ENCODE data around the gene MS4A10.
"Not testable (repeated sequence)": the region's sequence is repeated elsewhere in the genome, so short reads cannot be mapped to it uniquely, and the experiment has no call there.

MS4A10 gene

DNA sequence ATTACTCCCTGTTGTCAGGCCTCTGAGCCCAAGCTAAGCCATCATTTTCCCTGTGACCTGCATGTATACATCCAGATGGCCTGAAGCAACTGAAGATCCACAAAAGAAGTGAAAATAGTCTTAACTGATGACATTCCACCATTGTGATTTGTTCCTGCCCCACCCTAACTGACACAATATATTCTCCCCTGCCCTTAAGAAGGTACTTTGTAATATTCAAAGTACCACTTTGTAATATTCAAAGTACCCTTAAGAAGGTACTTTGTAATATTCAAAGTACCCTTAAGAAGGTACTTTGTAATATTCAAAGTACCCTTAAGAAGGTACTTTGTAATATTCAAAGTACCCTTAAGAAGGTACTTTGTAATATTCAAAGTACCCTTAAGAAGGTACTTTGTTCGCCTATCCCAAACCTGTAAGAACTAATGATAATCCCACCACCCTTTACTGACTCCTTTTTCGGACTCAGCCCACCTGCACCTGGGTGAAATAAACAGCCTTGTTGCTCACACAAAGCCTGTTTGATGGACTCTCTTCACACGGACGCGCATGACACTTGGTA, 38.7 kb downstream of the MS4A10 start:
- not testable (repeated sequence) for H4K5ac ChIP-seq (ENCODE audit: low read length); H2BK120ac ChIP-seq (ENCODE audit: low read depth, low read length); H3K4me3 ChIP-seq (ENCODE audit: low read length); H3K4me1 ChIP-seq (ENCODE audit: control insufficient read depth, low read depth, low read length); H3K18ac ChIP-seq (ENCODE audit: low read length); H3K4me2 ChIP-seq (ENCODE audit: low read length); DNase-seq; H2BK15ac ChIP-seq (replicated peaks; ENCODE audit: low read depth); H3K79me1 ChIP-seq (ENCODE audit: low read length); H3K23ac ChIP-seq (ENCODE audit: low read length); H4K8ac ChIP-seq (ENCODE audit: low read depth, low read length); H3K79me2 ChIP-seq (ENCODE audit: control insufficient read depth, insufficient read depth, low read length); H3K27ac ChIP-seq (ENCODE audit: low read depth, low read length); H2AK5ac ChIP-seq (ENCODE audit: low read length); H3K9ac ChIP-seq (ENCODE audit: low read length); H3K36me3 ChIP-seq (ENCODE audit: control insufficient read depth, insufficient read depth, low read length); H3K56ac ChIP-seq (ENCODE audit: low read length); H2BK5ac ChIP-seq (ENCODE audit: low read length); H3K4ac ChIP-seq (ENCODE audit: low read depth, low read length); H3K27me3 ChIP-seq (ENCODE audit: insufficient read depth, low read length, poor library complexity)
- WGBS (ENCODE audit: extremely low coverage, insufficient coverage, low lambda C conversion rate) = no CpG with 5 or more reads among the region's 5 CpGs

DNA sequence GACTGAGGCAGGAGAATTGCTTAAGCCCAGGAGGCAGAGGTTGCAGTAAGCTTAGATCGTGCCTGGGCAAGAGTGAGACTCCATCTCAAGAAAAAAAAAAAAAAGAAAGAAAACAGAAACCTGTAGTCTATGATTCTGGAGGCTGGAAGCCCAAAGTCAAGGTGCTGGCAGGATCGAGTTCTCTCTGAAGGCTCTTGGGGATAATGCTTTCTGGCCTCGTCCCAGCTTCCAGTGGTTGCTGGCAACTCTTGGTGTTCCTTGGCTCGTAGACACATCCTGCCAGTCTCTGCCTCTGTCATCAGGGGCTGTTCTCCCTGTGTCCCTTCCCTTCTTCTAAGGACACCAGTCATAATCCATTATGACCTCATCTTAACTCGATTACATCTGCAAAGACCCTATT, 40.0 kb downstream of the MS4A10 start:
- DNase-seq = no peak
- no peak overlapping the region for H4K8ac ChIP-seq (ENCODE audit: low read depth, low read length)
- no peaks in the 10 kb centered on the region for H3K27me3 ChIP-seq (ENCODE audit: insufficient read depth, low read length, poor library complexity)

DNA sequence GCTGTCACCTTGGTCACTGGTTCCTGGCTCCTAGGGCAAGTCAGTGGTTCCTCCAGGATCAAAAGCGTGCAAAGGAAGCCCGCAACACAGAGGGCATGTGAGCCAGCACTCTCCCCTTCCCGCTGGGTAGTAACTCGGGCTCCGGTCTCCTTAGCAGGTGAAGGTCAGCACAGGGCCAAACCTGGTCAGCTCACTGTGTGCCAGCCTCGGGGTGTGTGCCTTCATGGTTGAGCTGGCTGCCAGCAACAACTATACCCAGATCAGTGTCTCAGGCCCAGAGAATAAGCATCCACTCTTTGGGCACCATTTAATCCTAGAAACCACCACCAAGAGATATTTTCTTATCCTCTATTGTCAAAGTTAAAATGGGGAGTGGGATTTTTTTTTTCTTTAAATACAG, 40.7 kb downstream of the MS4A10 start:
- H3K4me3 ChIP-seq (ENCODE audit: low read length) = no peak overlapping the region
- no peak for DNase-seq
- no peaks in the 10 kb centered on the region for H3K36me3 ChIP-seq (ENCODE audit: control insufficient read depth, insufficient read depth, low read length)
- H4K8ac ChIP-seq (ENCODE audit: low read depth, low read length) = no peak overlapping the region
- no peak overlapping the region for H3K18ac ChIP-seq (ENCODE audit: low read length)
- H3K27ac ChIP-seq (ENCODE audit: low read depth, low read length) = no peak overlapping the region
- H2AK5ac ChIP-seq (ENCODE audit: low read length) = no peak overlapping the region
- no peak overlapping the region for H3K9ac ChIP-seq (ENCODE audit: low read length)
- H2BK120ac ChIP-seq (ENCODE audit: low read depth, low read length) = no peak overlapping the region
- H3K27me3 ChIP-seq (ENCODE audit: insufficient read depth, low read length, poor library complexity) = no peaks in the 10 kb centered on the region
- H2BK15ac ChIP-seq (replicated peaks; ENCODE audit: low read depth) = no peak overlapping the region
- no peak overlapping the region for H3K4ac ChIP-seq (ENCODE audit: low read depth, low read length)
- no peak overlapping the region for H2BK5ac ChIP-seq (ENCODE audit: low read length)
- H3K79me2 ChIP-seq (ENCODE audit: control insufficient read depth, insufficient read depth, low read length) = no peaks in the 10 kb centered on the region
- H3K56ac ChIP-seq (ENCODE audit: low read length) = no peak overlapping the region
- no peak overlapping the region for H3K23ac ChIP-seq (ENCODE audit: low read length)
- H4K5ac ChIP-seq (ENCODE audit: low read length) = no peak overlapping the region
- H3K79me1 ChIP-seq (ENCODE audit: low read length) = no peaks in the 10 kb centered on the region
- no CpG with 5 or more reads among the region's 6 CpGs for WGBS (ENCODE audit: extremely low coverage, insufficient coverage, low lambda C conversion rate)
- H3K4me1 ChIP-seq (ENCODE audit: control insufficient read depth, low read depth, low read length) = no peaks in the 10 kb centered on the region
- no peak overlapping the region for H3K4me2 ChIP-seq (ENCODE audit: low read length)

More for the DNA sequence above, 40.0 kb downstream of the MS4A10 start:
- no peak overlapping the region for H2AK5ac ChIP-seq (ENCODE audit: low read length)
- H3K27ac ChIP-seq (ENCODE audit: low read depth, low read length) = no peak overlapping the region
- no peaks in the 10 kb centered on the region for H3K79me2 ChIP-seq (ENCODE audit: control insufficient read depth, insufficient read depth, low read length)
- no peak overlapping the region for H2BK5ac ChIP-seq (ENCODE audit: low read length)
- H3K4me1 ChIP-seq (ENCODE audit: control insufficient read depth, low read depth, low read length) = no peaks in the 10 kb centered on the region
- no peak overlapping the region for H3K9ac ChIP-seq (ENCODE audit: low read length)
- H4K5ac ChIP-seq (ENCODE audit: low read length) = no peak overlapping the region
- H3K4me2 ChIP-seq (ENCODE audit: low read length) = no peak overlapping the region
- no peak overlapping the region for H3K18ac ChIP-seq (ENCODE audit: low read length)
- no peaks in the 10 kb centered on the region for H3K79me1 ChIP-seq (ENCODE audit: low read length)
- WGBS (ENCODE audit: extremely low coverage, insufficient coverage, low lambda C conversion rate) = no CpG with 5 or more reads among the region's 5 CpGs
- H3K23ac ChIP-seq (ENCODE audit: low read length) = no peak overlapping the region
- no peak overlapping the region for H3K4ac ChIP-seq (ENCODE audit: low read depth, low read length)
- no peak overlapping the region for H3K56ac ChIP-seq (ENCODE audit: low read length)
- H2BK15ac ChIP-seq (replicated peaks; ENCODE audit: low read depth) = no peak overlapping the region
- H3K36me3 ChIP-seq (ENCODE audit: control insufficient read depth, insufficient read depth, low read length) = no peaks in the 10 kb centered on the region
- H3K4me3 ChIP-seq (ENCODE audit: low read length) = no peak overlapping the region
- no peak overlapping the region for H2BK120ac ChIP-seq (ENCODE audit: low read depth, low read length)

DNA sequence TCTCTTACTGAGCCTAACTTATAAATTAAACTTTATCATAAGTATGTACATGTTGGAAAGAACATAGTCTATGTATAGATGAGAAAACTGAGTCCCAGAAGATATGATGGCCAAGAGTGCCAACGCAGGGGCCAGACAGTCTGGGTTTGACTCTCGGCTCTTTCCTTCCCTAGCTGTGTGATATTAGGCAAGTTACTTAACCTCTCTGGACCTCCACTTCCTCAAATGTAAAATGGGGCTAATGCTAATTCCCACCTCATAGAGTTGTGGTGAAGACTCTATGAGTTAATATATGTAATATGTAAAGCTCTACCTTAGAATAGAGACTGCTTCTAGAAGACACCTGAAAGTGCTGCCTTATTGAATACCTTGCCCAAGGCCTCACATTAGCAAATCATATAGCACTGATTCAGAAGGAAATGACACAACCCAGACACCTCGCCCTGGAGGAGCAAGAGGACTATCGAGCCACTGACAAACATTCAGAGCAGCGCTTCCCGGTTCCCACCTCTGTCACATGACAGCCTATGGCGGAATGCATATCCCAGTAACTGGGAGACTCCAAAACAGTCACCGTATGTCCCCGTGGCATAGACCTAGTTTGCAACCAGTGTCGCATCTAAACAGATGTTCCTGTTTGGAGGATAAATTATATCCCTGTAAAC, 45.5 kb downstream of the MS4A10 start:
- no peak overlapping the region for H2AK5ac ChIP-seq (ENCODE audit: low read length)
- H2BK15ac ChIP-seq (replicated peaks; ENCODE audit: low read depth) = no peak overlapping the region
- no peak overlapping the region for H3K9ac ChIP-seq (ENCODE audit: low read length)
- H4K8ac ChIP-seq (ENCODE audit: low read depth, low read length) = no peak overlapping the region
- no peak overlapping the region for H3K4me2 ChIP-seq (ENCODE audit: low read length)
- H3K79me2 ChIP-seq (ENCODE audit: control insufficient read depth, insufficient read depth, low read length) = no peaks in the 10 kb centered on the region
- H3K4me1 ChIP-seq (ENCODE audit: control insufficient read depth, low read depth, low read length) = no peaks in the 10 kb centered on the region
- no peaks in the 10 kb centered on the region for H3K27me3 ChIP-seq (ENCODE audit: insufficient read depth, low read length, poor library complexity)
- DNase-seq = no peak
- H2BK5ac ChIP-seq (ENCODE audit: low read length) = no peak overlapping the region
- no peak overlapping the region for H4K5ac ChIP-seq (ENCODE audit: low read length)
- WGBS (ENCODE audit: extremely low coverage, insufficient coverage, low lambda C conversion rate) = no CpG with 5 or more reads among the region's 10 CpGs
- no peaks in the 10 kb centered on the region for H3K36me3 ChIP-seq (ENCODE audit: control insufficient read depth, insufficient read depth, low read length)
- H3K27ac ChIP-seq (ENCODE audit: low read depth, low read length) = no peak overlapping the region
- H3K4ac ChIP-seq (ENCODE audit: low read depth, low read length) = no peak overlapping the region
- no peaks in the 10 kb centered on the region for H3K79me1 ChIP-seq (ENCODE audit: low read length)
- no peak overlapping the region for H3K18ac ChIP-seq (ENCODE audit: low read length)
- no peak overlapping the region for H3K23ac ChIP-seq (ENCODE audit: low read length)
- no peak overlapping the region for H3K4me3 ChIP-seq (ENCODE audit: low read length)
- no peak overlapping the region for H3K56ac ChIP-seq (ENCODE audit: low read length)
- H2BK120ac ChIP-seq (ENCODE audit: low read depth, low read length) = no peak overlapping the region

DNA sequence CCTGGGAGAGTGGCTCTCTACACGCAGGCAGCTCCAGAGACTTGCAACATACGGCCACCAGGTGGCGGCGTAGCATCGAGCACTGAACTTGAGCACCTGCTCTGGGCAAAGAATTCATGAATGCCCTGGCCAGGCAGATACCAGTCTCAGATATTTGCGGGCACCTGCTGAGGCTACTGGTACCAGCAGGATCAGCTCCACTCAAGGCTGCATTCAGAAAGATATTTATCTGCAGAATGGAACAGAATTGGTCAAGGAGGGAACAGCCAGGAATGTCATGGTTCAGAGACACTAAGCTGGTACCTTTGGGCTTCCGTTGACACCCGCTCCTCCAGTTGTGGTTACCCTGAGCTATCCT, 46.0 kb downstream of the MS4A10 start:
- no peak overlapping the region for H2BK5ac ChIP-seq (ENCODE audit: low read length)
- no peak overlapping the region for H2BK15ac ChIP-seq (replicated peaks; ENCODE audit: low read depth)
- no peak overlapping the region for H3K27ac ChIP-seq (ENCODE audit: low read depth, low read length)
- no peak overlapping the region for H3K4ac ChIP-seq (ENCODE audit: low read depth, low read length)
- H3K4me2 ChIP-seq (ENCODE audit: low read length) = no peak overlapping the region
- no peak overlapping the region for H4K8ac ChIP-seq (ENCODE audit: low read depth, low read length)
- DNase-seq = peak; percentile 69
- no peaks in the 10 kb centered on the region for H3K4me1 ChIP-seq (ENCODE audit: control insufficient read depth, low read depth, low read length)
- no peak overlapping the region for H2AK5ac ChIP-seq (ENCODE audit: low read length)
- WGBS (ENCODE audit: extremely low coverage, insufficient coverage, low lambda C conversion rate) = no CpG with 5 or more reads among the region's 8 CpGs
- H3K23ac ChIP-seq (ENCODE audit: low read length) = no peak overlapping the region
- H4K5ac ChIP-seq (ENCODE audit: low read length) = no peak overlapping the region
- H3K36me3 ChIP-seq (ENCODE audit: control insufficient read depth, insufficient read depth, low read length) = no peaks in the 10 kb centered on the region
- H3K79me2 ChIP-seq (ENCODE audit: control insufficient read depth, insufficient read depth, low read length) = no peaks in the 10 kb centered on the region
- H3K79me1 ChIP-seq (ENCODE audit: low read length) = no peaks in the 10 kb centered on the region
- no peak overlapping the region for H3K56ac ChIP-seq (ENCODE audit: low read length)
- no peaks in the 10 kb centered on the region for H3K27me3 ChIP-seq (ENCODE audit: insufficient read depth, low read length, poor library complexity)
- no peak overlapping the region for H3K18ac ChIP-seq (ENCODE audit: low read length)
- no peak overlapping the region for H3K9ac ChIP-seq (ENCODE audit: low read length)
- H3K4me3 ChIP-seq (ENCODE audit: low read length) = no peak overlapping the region
- H2BK120ac ChIP-seq (ENCODE audit: low read depth, low read length) = no peak overlapping the region
